HG02970 (cell line): Measurements from ENCODE around the gene DNM3.

Experiments
- ATAC-seq: cut with Tn5 transposase; IDR thresholded peaks from one replicate; pipeline ENCODE4 v1.9.1; 2021; ENCODE audit warnings: mild to moderate bottlenecking, moderate library complexity, moderate number of reproducible peaks; ENCODE audit not compliant: unreplicated experiment, low FRiP score

The DNM3 gene

GRCh38 chr1:172398193-172398592, 556.9 kb downstream of the DNM3 start:
- no peak for ATAC-seq

- ATAC-seq = no peak
Measured at GRCh38 chr1:172398970-172399755, 557.9 kb downstream of the DNM3 start.

DNA sequence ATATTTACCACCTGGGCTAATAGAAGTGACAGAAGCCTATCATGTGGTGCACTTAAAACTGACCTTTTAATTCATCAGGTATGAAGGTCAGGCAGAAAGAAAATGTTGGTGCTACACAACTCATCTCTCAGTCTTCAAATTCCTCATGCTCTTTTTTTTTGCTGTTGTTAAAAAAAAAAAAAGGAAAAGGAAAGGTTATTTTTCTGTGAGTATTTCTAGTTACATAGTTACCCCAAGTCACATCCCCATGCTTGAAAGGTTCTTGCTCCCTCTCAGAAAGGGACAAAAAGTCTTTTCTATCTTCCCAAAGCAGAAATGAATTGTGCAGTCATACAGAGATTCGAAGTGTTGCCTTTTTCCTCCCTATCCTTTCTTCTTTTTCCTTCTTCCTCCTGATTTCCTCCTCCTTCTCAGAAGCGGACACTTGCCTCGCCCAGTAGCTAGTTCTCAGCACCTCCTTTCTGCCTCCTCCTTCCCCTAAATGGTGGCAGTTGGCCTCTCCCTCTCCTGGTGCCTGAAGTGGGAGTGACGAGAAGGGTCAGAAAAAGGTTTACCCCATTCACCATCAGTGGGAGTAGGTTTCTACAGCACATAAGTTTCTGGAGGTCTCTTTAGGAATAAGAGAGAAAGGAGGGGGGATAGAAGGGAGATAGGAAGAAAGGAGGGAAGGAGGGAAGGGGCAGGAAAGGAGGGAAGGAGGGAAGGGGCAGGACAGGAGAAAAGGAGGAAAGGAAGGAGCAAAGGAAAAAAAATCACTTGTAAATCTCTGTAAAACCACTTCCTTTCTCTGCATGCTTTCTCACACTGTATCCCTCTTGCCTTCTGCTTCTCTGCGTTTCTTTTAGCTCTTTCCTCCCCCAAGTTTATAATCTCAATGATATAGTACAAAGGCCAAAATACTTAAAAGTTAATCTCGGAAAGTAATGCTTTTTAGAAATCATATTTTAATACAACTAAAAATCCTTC, 558.7 kb downstream of the DNM3 start:
- no peak for ATAC-seq

DNA sequence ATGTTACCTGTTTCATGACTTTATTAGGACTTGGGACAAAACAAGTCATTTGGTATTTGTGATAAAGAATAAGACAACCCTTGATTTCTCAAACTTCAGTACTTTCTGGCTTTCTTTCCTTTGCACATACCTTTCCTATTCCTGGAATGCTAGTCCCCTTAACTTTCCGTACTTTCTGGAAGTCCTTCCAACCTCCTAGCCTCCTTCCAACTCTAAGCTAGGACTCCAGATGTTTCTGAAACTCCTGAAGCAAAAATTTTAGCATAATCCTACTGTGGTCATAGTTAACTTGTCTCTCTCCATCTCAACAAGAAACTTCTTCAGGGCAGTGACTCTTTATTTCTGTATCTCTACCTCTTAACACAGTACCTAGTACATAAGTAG, 559.4 kb downstream of the DNM3 start:
- ATAC-seq = no peak

DNA sequence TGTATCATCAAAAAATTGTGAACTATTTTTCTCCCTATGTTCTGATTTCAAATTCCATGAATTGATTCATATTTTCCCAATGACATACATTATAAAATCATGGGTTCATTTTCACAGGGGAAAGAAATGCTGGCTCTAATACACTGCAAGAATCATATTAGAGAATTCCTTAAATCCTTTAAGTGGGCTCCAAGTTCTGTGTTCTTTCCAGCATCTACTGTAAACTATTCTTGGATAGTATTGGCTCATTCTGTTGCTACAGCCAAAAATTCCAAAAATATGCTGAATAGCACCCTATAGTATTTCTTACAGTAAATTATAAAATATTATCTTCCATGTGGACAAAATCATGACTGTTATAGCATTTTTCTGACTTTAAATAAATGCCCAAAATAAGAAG, 560.2 kb downstream of the DNM3 start:
- ATAC-seq = no peak

DNA sequence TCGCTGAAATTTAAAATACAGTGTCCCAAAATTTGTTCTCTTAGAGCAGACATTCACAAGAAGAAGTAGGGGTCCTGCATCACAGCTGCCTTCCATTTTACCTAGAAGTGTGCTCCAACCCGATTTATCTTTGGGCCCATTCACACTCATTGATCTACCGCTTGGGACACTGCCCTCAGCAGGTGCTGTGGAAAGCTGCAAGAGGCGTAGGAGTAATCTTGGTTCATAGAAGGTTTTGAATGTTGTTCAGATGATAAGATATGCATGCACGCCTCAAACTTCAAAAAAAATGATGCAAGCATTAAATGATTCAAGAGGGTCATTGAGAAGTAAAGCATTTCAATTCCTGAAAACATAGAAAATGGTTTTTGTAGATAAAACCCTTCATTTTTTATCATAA, 560.6 kb downstream of the DNM3 start:
- no peak for ATAC-seq

DNA sequence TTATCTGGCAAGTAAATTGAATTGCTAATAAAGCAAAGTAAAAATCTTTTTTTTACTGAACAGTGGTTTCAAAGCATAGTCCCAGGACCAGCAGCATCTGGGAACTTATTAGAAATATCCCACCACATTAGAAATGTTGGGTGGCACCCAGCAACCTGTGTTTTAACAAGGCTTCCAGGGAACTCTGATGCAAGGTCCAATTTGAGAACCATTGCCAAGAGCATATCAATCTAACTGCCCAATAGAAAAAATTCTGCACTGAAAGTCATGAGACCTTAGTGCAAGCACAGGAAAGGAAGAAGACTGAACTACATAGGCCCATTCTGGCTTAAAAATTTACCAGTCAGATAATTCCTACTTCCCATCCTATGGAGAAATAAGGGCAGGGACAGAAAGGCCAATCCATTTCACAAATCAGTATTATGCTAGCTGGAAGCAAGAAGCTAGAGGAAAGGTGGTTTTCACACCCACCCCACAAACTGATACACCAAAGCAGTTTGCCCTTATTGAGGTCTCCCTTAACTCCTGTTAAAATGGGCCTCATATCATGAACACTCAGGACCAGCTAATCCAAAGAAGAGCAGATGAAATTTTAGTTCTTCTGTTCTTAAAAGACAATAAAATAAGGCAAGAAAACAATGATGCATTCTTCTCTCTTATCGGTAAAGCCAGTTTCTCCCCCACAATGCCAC, 561.7 kb downstream of the DNM3 start:
- no peak for ATAC-seq

DNA sequence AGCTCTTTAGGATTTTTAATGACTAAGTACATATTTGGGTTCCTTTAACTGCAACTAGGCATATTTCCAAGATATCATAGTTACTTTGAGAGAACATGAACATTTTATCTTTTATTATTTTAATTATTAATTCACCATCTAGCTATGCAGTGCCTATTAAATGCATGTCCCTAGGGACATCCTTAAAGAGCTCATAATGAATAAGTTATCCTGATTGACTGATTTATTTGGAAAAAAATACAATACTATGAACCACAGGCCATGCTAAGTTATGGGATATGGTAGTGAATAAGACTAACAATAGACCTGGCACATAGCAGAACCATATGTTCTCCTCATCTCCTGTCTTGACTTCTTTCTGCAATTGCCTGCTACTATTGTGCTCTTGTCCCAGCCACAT, 562.8 kb downstream of the DNM3 start:
- no peak for ATAC-seq

DNA sequence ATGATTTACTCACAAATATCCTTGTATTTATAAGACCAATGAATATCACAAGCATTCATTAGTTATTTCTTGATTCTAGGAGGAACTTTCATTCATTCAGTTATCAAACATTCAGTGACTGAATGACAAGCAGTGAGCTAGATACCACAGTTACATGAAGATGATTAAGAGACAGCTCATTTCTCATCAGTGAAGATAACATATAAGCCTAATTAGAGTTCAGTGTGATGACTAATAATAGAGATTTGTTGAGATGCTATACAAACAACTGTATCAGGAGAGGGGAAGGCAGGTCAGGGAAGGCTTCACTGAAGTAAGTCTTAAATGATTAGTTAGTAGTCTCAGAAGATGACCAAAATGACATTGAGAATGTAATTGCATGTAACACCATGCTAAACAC, 564.6 kb downstream of the DNM3 start:
- no peak for ATAC-seq

DNA sequence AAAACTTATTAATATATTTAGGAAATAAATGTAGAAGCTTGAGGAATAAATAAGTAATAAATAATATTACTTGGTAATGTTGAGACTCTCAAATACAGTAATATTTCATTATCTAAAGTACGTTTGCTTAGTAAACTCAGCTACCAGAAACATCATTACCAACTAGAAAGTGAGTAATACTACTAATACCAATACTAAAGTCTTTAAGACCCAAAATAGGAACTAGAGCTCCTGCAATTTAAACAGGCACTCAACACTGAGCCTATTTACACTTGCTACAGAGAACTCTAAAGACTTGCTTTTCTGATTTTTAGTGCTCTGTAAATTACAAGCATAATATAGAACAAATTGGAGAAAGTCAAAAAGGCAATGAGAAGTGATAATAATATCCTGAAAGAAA, 565.7 kb downstream of the DNM3 start:
- no peak for ATAC-seq

DNA sequence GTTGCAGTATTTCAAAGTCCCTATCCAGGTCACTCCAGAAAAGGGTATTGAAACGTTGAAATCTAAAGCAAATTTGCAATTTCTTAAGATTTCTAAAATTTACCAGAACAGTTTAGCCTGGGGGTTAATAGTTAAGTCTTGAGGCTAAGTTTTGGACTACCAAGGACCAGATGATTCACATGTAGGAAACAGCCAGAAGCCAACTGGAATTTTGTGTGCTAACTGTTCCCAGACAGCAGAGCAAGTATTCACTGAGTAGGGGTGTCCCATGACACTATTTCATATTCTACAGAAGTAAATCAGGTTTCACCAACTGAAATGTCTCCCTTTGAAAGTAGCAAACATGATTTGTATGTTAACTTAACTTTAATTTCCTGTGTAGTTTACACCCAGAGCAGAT, 567.7 kb downstream of the DNM3 start:
- ATAC-seq = no peak

- no peak for ATAC-seq
Measured at GRCh38 chr1:172410027-172410426, 568.7 kb downstream of the DNM3 start.

- ATAC-seq = no peak
Measured at GRCh38 chr1:172411791-172412338, 570.6 kb downstream of the DNM3 start.

DNA sequence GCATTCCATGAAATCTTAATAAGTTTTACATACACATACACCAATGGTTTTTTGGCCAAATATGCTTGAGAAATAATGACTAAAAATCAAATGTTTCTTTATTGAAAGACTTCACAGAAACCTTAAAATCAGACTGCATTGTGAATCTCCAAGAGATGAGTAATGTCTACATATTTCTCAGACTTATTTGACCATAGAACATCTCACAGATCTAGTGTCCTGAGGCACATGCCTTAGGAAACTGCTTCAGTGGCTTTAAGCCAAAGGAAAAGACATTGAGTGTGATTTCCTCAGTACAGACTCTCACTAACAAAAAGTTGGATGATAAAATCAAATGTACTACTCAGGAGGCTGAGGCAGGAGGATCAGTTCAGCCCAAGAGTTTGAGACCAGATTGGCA, 573.0 kb downstream of the DNM3 start:
- ATAC-seq = no peak

DNA sequence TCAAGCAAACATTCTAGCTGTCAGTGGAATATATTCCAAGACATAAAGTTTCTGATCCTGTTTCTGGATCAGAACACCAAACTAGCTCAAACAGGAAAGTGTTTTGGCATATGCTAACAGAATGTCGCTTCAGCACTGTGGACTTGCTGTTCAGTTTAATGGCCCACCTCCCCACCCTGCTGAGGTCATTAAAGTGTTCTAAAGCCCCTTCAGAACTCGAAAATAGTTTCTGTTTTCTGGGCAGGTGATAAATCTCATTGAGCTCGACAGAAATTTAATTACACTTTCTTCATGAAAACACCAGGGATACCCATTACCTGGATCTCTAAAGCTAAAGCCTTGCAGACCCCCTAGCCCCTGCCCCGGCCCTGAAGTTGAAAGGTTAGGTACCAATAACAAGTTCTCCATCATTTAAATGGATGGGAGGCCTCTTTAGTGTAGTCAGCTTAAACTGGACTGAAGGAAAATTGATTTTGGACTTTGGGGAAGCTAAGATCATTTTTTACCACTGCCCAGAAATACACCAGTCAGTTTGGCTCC, 575.3 kb downstream of the DNM3 start:
- no peak for ATAC-seq

DNA sequence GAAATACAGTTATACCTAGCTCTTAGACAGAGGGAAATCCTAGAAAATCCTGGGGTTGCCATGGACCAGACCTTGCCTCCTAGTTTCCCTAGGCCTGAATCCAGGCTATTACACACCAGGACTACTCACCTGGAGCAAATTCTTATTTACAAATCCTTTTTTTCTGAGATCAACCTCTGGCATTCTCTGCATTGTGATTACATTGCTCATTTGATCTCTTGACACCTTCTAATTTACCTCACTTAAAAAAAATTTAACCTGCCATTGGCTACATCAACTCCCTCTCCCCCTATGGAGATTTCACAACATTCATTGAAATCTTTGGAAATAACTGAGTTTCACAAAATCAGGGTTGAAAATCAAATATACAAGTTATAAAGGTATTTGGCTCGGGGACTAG, 576.3 kb downstream of the DNM3 start:
- no peak for ATAC-seq

DNA sequence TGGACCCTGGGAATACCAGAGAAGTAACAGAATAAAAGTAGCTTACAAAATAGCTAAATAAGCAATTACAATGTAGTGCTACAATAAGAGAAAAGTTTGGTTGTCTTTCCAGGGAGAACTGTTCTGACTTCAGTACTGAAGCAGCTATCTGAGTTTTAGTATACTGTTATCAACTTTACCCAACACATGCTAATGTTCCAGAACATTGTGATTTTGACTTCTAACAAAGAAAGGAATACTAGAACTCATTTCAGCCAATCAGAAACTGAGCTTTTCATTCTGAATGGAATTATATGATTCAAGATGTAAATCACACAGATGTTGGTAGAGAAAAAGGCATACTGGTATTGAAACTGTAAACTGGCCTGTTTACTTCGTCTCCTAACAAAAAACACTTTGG, 579.1 kb downstream of the DNM3 start, which contains the start of gene C1orf105:
Gene C1orf105, plus strand, starts transcription at position 301 of the 400 bp plus-strand sequence. CDS start 201 bp downstream, outside the sequence.
- no peak for ATAC-seq

DNA sequence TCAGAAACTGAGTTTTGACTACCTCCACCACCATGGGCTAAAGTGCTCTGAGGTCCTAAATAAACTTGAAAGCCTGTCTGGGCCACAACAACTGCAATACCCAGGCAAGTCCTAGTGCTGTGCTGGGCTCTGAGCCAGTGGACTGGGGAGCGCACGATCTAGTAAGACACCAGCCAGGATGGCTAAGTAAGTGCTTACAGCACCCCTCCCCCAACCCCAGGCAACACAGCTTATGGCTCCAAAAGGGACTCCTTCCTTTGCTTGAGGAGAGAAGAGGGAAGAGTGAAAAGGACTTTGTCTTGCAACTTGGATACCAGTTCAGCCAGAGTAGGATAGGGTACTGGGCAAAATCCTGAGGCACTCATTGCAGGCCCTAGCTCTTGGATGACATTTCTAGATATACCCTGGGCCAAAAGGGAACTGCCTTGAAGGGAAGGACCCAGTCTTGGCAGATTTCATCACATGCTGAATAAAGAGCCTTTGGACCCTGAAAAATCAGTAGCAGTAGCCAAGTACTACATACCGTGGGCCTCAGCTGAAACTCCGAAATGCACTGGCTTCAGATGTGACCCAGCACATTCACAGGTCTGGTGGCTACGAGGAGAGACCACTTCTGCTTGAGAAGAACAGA, 580.8 kb downstream of the DNM3 start:
- no peak for ATAC-seq

DNA sequence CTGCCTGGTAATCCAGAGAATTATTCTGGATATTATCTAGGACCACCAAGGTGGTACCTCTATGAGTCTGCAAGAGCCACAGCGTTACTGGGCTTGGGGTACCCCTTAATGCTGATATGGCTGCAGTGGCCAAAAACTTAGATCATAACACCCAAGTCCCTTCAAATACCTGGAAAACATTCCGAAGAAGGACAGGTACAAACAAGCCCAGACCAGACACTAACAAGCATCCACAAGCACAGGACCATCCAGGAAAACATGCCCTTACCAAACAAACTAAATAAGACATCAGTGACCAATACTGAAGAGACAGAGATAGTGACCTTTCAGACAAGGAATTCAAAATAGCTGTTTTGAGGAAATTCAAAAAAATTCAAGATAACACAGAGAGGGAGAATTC, 582.0 kb downstream of the DNM3 start:
- no peak for ATAC-seq

- ATAC-seq = no peak
Measured at GRCh38 chr1:172425339-172425738, 584.0 kb downstream of the DNM3 start.
